Prostate gland (tissue), 2 donors: ENCODE data around the gene TP53I11.

Experiments
- POLR2AphosphoS5 ChIP-seq: sonication (generic); formaldehyde crosslinking; IDR thresholded peaks from one replicate; pipeline ENCODE4 v1.6.1; 2017; ENCODE audit warnings: antibody characterized with exemption
- TF ChIP-seq, protein P1 (sequence below), 4 experiments: fragments of 200-600 bp in 2 of 4; fragments of 450-650 bp in 2 of 4; sonication (generic) in 2 of 4; IDR thresholded peaks; 1 replicate in 3 of 4; 2 replicates in 1 of 4; pipeline ENCODE4 v1.5.1; 2016 to 2019; ENCODE audit warnings: antibody characterized with exemption in 4 of 4, mild to moderate bottlenecking in 2 of 4, moderate library complexity in 2 of 4

DNA sequence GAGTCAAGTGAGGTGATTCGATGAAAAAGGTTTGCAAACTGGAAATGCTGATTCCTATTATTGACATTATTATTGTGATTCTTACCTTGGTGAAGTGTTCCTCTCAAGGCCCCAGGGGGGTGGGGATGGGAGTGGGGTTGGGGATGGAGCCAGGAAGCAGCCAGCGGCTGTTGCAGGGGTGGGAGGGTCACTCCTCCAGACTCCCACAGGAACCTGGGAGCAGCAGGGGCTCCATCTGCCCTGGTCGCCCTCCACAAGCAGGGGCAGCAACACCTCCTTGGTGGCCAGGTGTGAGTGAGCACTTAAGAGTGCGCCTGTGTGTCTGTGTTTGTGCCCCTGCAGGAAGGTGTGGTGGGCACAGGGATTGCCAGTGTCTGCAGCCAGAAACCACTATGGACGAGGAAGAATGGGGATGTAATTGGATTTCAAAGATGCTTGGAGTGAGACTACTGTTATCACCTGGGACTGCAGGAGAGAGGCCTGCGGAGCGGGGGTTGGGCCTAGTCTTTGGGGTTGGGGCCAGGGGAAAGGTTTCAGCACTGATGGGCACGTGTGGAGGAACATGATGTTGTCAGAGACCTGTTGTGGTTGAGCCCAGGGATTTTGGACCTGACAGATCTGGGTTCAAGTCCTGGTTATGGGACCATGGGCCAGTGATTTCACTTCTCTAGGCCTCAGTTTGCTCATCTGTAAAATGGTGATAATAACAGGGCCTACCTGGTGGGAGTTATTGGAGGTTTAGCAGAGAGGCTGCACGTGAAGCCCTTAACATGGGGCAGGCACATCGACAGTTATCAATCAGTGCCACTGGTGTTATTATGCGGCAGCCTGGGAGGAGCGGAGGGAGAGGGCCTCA, 3.6 kb upstream of the TP53I11 start:
- TF ChIP-seq, protein P1, sequence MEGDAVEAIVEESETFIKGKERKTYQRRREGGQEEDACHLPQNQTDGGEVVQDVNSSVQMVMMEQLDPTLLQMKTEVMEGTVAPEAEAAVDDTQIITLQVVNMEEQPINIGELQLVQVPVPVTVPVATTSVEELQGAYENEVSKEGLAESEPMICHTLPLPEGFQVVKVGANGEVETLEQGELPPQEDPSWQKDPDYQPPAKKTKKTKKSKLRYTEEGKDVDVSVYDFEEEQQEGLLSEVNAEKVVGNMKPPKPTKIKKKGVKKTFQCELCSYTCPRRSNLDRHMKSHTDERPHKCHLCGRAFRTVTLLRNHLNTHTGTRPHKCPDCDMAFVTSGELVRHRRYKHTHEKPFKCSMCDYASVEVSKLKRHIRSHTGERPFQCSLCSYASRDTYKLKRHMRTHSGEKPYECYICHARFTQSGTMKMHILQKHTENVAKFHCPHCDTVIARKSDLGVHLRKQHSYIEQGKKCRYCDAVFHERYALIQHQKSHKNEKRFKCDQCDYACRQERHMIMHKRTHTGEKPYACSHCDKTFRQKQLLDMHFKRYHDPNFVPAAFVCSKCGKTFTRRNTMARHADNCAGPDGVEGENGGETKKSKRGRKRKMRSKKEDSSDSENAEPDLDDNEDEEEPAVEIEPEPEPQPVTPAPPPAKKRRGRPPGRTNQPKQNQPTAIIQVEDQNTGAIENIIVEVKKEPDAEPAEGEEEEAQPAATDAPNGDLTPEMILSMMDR (IDR thresholded peaks at IDR 0.05): no peak
- no peak for TF ChIP-seq POLR2AphosphoS5
